GM23338 (cell line): Measurements from ENCODE around the gene CRY1. TPM values are rescaled to one million over a fixed set of nuclear protein-coding genes. Genes with fewer than 3 reads are reported as not detected.

Experiments
- ATAC-seq: fragments of 200-7000 bp; cut with Tn5 transposase; 3 replicates; pipeline ENCODE4 v1.9.1; 2020
- DNase-seq: peaks from one replicate; pipeline ENCODE4 v3.0.0-alpha.2; 2015; ENCODE audit warnings: low spot score
- H2AFZ ChIP-seq: fragments of 200-600 bp; sonication (generic); 2 replicates; pipeline ENCODE4 v1.8.0; 2016; ENCODE audit warnings: antibody characterized with exemption, mild to moderate bottlenecking, moderate library complexity
- H3F3A ChIP-seq: fragments of 200-600 bp; sonication (generic); replicated peaks from 2 replicates; pipeline ENCODE4 v1.8.0; 2017; ENCODE audit warnings: antibody characterized with exemption, mixed run types, low read depth
- H3K27ac ChIP-seq: fragments of 200-600 bp; sonication (generic); 2 replicates; pipeline ENCODE4 v1.6.1; 2016; ENCODE audit warnings: low read depth
- H3K27me3 ChIP-seq: fragments of 200-600 bp; sonication (generic); 2 replicates; pipeline ENCODE4 v1.8.0; 2016; ENCODE audit warnings: mild to moderate bottlenecking, mixed run types, moderate library complexity; ENCODE audit not compliant: insufficient read depth
- H3K36me3 ChIP-seq: fragments of 200-600 bp; sonication (generic); 2 replicates; pipeline ENCODE4 v1.8.0; 2016; ENCODE audit warnings: mild to moderate bottlenecking; ENCODE audit not compliant: insufficient read depth
- H3K4me1 ChIP-seq: fragments of 200-600 bp; sonication (generic); 2 replicates; pipeline ENCODE4 v1.8.0; 2016; ENCODE audit warnings: mild to moderate bottlenecking, moderate library complexity; ENCODE audit not compliant: insufficient read depth
- H3K4me2 ChIP-seq: fragments of 200-600 bp; sonication (generic); 2 replicates; pipeline ENCODE4 v1.7.1; 2017; ENCODE audit warnings: mixed run types
- H3K4me3 ChIP-seq: fragments of 200-600 bp; sonication (generic); 2 replicates; pipeline ENCODE4 v1.6.1; 2016; ENCODE audit warnings: mixed run types
- H3K79me2 ChIP-seq: fragments of 200-600 bp; sonication (generic); replicated peaks from 2 replicates; pipeline ENCODE4 v1.8.0; 2017; ENCODE audit warnings: mild to moderate bottlenecking; ENCODE audit not compliant: insufficient read depth
- H3K9me2 ChIP-seq: fragments of 200-600 bp; sonication (generic); 2 replicates; pipeline ENCODE4 v1.8.0; 2017; ENCODE audit not compliant: insufficient read depth
- H4K20me1 ChIP-seq: fragments of 200-600 bp; sonication (generic); replicated peaks from 2 replicates; pipeline ENCODE4 v1.8.0; 2017; ENCODE audit warnings: mild to moderate bottlenecking; ENCODE audit not compliant: insufficient read depth
- H3K27ac Mint-ChIP-seq: 2 replicates; pipeline ENCODE4 v1.8.0; 2020; ENCODE audit warnings: inconsistent platforms, mild to moderate bottlenecking, moderate library complexity, mixed read lengths
- H3K27me3 Mint-ChIP-seq: 3 replicates; pipeline ENCODE4 v1.8.0; 2022; ENCODE audit warnings: low read depth, mild to moderate bottlenecking, moderate library complexity, mixed read lengths, inconsistent platforms; ENCODE audit not compliant: insufficient read depth, poor library complexity
- H3K36me3 Mint-ChIP-seq: 3 replicates; pipeline ENCODE4 v1.8.0; 2021; ENCODE audit warnings: low read depth, mild to moderate bottlenecking, inconsistent platforms, moderate library complexity, mixed read lengths
- H3K4me1 Mint-ChIP-seq: 3 replicates; pipeline ENCODE4 v1.8.0; 2020; ENCODE audit warnings: mild to moderate bottlenecking, inconsistent platforms, mixed read lengths
- H3K4me3 Mint-ChIP-seq: 3 replicates; pipeline ENCODE4 v1.8.0; 2021; ENCODE audit warnings: moderate library complexity, mild to moderate bottlenecking, inconsistent platforms, mixed read lengths
- H3K9me3 Mint-ChIP-seq: 3 replicates; pipeline ENCODE4 v1.8.0; 2020; ENCODE audit warnings: moderate library complexity, mild to moderate bottlenecking, inconsistent platforms, mixed read lengths
- CREB1 ChIP-seq: fragments of 250-450 bp; sonication (Bioruptor Pico); IDR thresholded peaks from 2 replicates; pipeline ENCODE4 v1.5.0; 2020; ENCODE audit warnings: low read depth, mild to moderate bottlenecking, moderate library complexity
- ETS1 ChIP-seq: IDR thresholded peaks from 2 replicates; pipeline ENCODE4 v1.6.1; 2016; ENCODE audit warnings: antibody characterized with exemption
- EZH2 ChIP-seq: fragments of 200-600 bp; sonication (generic); IDR thresholded peaks from one replicate; pipeline ENCODE4 v1.8.0; 2017; ENCODE audit warnings: antibody characterized with exemption, mild to moderate bottlenecking, low read depth; ENCODE audit not compliant: unreplicated experiment
- EZH2phosphoT487 ChIP-seq: fragments of 200-600 bp; sonication (generic); IDR thresholded peaks from one replicate; pipeline ENCODE4 v1.8.1; 2018; ENCODE audit warnings: antibody characterized with exemption; ENCODE audit not compliant: unreplicated experiment
- JUNB ChIP-seq: IDR thresholded peaks from one replicate; pipeline ENCODE4 v1.6.1; 2016; ENCODE audit warnings: antibody characterized with exemption; ENCODE audit not compliant: unreplicated experiment
- NANOG ChIP-seq: IDR thresholded peaks from 2 replicates; pipeline ENCODE4 v1.6.1; 2016; ENCODE audit warnings: antibody characterized with exemption, borderline replicate concordance
- POLR2AphosphoS5 ChIP-seq: IDR thresholded peaks from 2 replicates; pipeline ENCODE4 v1.6.1; 2016; ENCODE audit warnings: antibody characterized with exemption, low read depth
- REST ChIP-seq: IDR thresholded peaks from one replicate; pipeline ENCODE4 v1.6.1; 2018; ENCODE audit warnings: antibody characterized with exemption; ENCODE audit not compliant: unreplicated experiment
- STAT1 ChIP-seq: IDR thresholded peaks from one replicate; pipeline ENCODE4 v1.6.1; 2016; ENCODE audit warnings: antibody characterized with exemption; ENCODE audit not compliant: unreplicated experiment
- ZNF114 ChIP-seq: fragments of 250-450 bp; sonication (Bioruptor Pico); IDR thresholded peaks from 2 replicates; pipeline ENCODE4 v1.5.0; 2020; ENCODE audit warnings: mild to moderate bottlenecking, moderate library complexity
- ZNF462 ChIP-seq: fragments of 250-450 bp; sonication (Bioruptor Pico); IDR thresholded peaks from 2 replicates; pipeline ENCODE4 v1.5.0; 2020; ENCODE audit warnings: mild to moderate bottlenecking, moderate library complexity
- polyA plus RNA-seq: library from polyadenylated mRNA; unstranded; fragments of >200 nt; fragmentation: Nextera tagmentation; extraction: Ambion mirVana; gene quantifications from 2 replicates; pipeline ENCODE4 v1.2.1, GENCODE V29; 2016
- total RNA-seq: library from RNA; depleted of rRNA; stranded (reverse); fragments of >200 nt; shearing (Covaris generic); gene quantifications from 2 replicates; pipeline ENCODE4 v1.2.3, GENCODE V29; 2014

CRY1 gene
- total and polyA plus RNA-seq, 2 experiments from 2014 or later, result 27.7 to 28.2 TPM

- H3K4me1 ChIP-seq, result no peaks in the 10 kb centered on the region
- H3K79me2 ChIP-seq, result peaks cover 15% of the 10 kb centered on the region; the same call in 1 of the 2 replicates
- DNase-seq (no peak), ATAC-seq (no peak)
- Mint-ChIP-seq H3K27ac (no peak overlapping the region), H3K36me3 (no peaks in the 10 kb centered on the region; the same call in 2 of the 3 replicates), H3K9me3 (no peaks in the 10 kb centered on the region), H3K4me1 (no peaks in the 10 kb centered on the region), H3K27me3 (no peaks in the 10 kb centered on the region), H3K4me3 (no peak overlapping the region)
- no peaks in the 10 kb centered on the region for H3F3A ChIP-seq
- no peak overlapping the region for H3K4me2 ChIP-seq
- no peak for TF ChIP-seq POLR2AphosphoS5
- no peak for TF ChIP-seq NANOG
- no peaks in the 10 kb centered on the region for H3K9me2 ChIP-seq
- no peak overlapping the region for H3K27ac ChIP-seq
- H4K20me1 ChIP-seq, result no peaks in the 10 kb centered on the region; the same call in 1 of the 2 replicates
- H3K36me3 ChIP-seq, result no peaks in the 10 kb centered on the region
- H3K27me3 ChIP-seq, result no peaks in the 10 kb centered on the region
- H2AFZ ChIP-seq, result no peak overlapping the region
- no peak overlapping the region for H3K4me3 ChIP-seq
These were observed 29.1 kb downstream of the CRY1 start for GRCh38 chr12:107064243-107064642.

GRCh38 chr12:107058190-107058589, 35.2 kb downstream of the CRY1 start:
- no peaks in the 10 kb centered on the region for H3K9me2 ChIP-seq
- H2AFZ ChIP-seq, result no peak overlapping the region
- H4K20me1 ChIP-seq, result no peaks in the 10 kb centered on the region; the same call in 1 of the 2 replicates
- H3K4me2 ChIP-seq, result no peak overlapping the region
- H3F3A ChIP-seq, result no peaks in the 10 kb centered on the region
- peaks cover 15% of the 10 kb centered on the region for H3K79me2 ChIP-seq
- peaks cover 17% of the 10 kb centered on the region for H3K4me1 ChIP-seq
- no peak for DNase-seq
- H3K27ac Mint-ChIP-seq, result no peak overlapping the region
- no peak overlapping the region for H3K4me3 Mint-ChIP-seq
- H3K9me3 Mint-ChIP-seq, result peaks cover 7% of the 10 kb centered on the region; the same call in 2 of the 3 replicates
- no peak overlapping the region for H3K27ac ChIP-seq
- H3K4me3 ChIP-seq, result no peak overlapping the region
- peaks cover 6% of the 10 kb centered on the region; the same call in 1 of the 3 replicates for H3K36me3 Mint-ChIP-seq
- ATAC-seq, result no peak
- H3K4me1 Mint-ChIP-seq, result peaks cover 4% of the 10 kb centered on the region
- 0 out of 2 replicates have a peak, but pooled peaks cover 2% of the 10 kb centered on the region for H3K36me3 ChIP-seq
- H3K27me3 Mint-ChIP-seq, result no peaks in the 10 kb centered on the region
- H3K27me3 ChIP-seq, result no peaks in the 10 kb centered on the region
- TF ChIP-seq ZNF114 (CRISPR knock-in tag) (no peak), STAT1 (no peak), ZNF462 (no peak), EZH2phosphoT487 (no peak), JUNB (no peak), REST (no peak), EZH2 (no peak), POLR2AphosphoS5 (no peak), CREB1 (CRISPR knock-in tag) (no peak), ETS1 (no peak), NANOG (no peak)
